ENCODE measurements around the gene PLSCR5.

PLSCR5 gene

DNA sequence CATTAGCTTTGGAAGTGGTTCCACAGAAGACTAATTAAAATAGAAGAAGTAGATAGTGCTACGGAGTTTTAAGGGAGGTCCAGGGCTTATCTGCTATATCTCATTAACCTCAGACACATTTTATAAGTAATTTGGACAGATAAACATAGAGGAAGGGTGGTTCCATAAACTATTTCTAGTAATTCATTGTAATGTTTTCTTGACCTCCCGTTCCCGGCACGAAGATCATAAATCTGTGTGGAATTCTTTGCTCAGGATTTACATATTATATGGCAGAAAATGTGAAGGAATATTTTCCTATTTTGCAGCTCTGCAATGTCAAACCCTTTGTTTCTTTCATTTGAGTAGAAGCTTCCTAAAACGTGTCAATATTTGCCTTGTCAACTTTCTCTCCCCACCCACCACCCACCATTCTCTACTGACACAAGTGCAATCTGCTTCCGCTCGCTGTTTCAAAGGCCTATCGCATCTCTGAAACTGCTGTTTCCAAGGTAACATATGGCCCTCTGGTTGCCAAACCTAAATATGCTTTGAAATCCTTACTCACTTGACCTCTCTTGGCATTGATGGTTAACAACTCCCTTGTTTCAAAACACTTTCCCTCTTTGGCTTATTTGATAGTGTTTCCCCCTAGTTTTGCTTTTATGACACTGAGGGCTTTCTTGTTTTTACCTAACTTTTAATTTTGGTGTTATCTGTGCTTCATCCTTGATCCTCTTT is 21.4 kb upstream of the PLSCR5 start:
- peaks cover 3% of the 10 kb centered on the region for H3K4me1 ChIP-seq (ENCODE audit: control insufficient read depth, insufficient read depth, low read length)
- H3K36me3 ChIP-seq (ENCODE audit: control insufficient read depth, insufficient read depth, low read length), result no peaks in the 10 kb centered on the region
- no peak overlapping the region for H3K9ac ChIP-seq (ENCODE audit: low read depth, low read length)
- no peaks in the 10 kb centered on the region for H3K27me3 ChIP-seq (ENCODE audit: control insufficient read depth, insufficient read depth, low read length)
- no peaks in the 10 kb centered on the region for H3K9me3 ChIP-seq (ENCODE audit: control insufficient read depth, insufficient read depth, low read length)
- H3K4me3 ChIP-seq (ENCODE audit: low read depth, low read length), result no peak overlapping the region

DNA sequence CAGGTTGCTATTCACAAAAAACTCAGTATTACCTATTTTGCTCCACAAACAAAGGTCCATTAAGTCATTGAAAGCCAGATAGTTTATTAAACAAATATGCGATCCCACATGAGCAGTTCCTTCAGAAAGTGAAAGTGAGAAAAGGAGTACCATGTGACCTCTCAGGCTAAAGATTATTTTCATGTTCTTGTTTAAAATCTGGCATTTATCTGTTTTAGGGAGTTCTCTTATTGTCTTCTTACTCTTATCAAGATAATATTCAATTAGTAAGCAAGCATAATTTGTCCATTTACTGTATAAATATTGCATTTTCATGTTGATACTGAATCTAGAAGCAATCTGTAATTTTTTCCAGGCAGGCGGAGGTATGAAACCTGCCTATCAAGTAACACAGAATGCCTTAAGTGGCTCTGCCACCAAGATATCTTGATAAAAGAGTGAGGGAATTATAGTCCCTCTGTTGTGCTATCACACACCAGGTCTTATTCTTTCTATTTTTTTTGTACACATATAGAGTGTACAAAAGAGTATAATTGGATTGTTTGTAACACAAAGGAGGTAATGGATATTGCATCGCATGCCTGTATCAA is 20.1 kb upstream of the PLSCR5 start:
- Histone ChIP-seq H3K4me3 (ENCODE audit: low read depth, low read length) (no peak overlapping the region), H3K4me1 (ENCODE audit: control insufficient read depth, insufficient read depth, low read length) (peaks cover 3% of the 10 kb centered on the region), H3K36me3 (ENCODE audit: control insufficient read depth, insufficient read depth, low read length) (no peaks in the 10 kb centered on the region), H3K27me3 (ENCODE audit: control insufficient read depth, insufficient read depth, low read length) (no peaks in the 10 kb centered on the region), H3K9me3 (ENCODE audit: control insufficient read depth, insufficient read depth, low read length) (no peaks in the 10 kb centered on the region), H3K9ac (ENCODE audit: low read depth, low read length) (no peak overlapping the region)

DNA sequence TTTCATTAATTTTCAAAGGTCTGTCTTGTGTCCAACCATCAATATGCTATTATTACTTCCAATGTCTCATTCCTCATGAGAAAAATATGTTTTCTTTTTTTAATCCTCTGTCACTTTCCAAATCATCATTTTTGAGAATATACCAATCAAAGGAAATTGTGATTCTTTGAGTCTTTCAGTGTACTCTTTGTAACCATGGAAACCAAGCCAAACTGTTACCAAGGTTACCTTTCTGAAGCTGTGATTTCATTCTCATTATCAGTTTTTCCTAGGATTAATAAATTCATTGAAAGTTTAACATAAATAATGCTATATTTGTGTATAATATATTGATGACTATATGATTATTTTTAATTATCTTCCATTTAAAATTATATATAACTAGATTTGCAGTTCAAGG is 16.6 kb upstream of the PLSCR5 start:
- no peaks in the 10 kb centered on the region for H3K9me3 ChIP-seq (ENCODE audit: control insufficient read depth, insufficient read depth, low read length)
- no peaks in the 10 kb centered on the region for H3K36me3 ChIP-seq (ENCODE audit: control insufficient read depth, insufficient read depth, low read length)
- H3K4me1 ChIP-seq (ENCODE audit: control insufficient read depth, insufficient read depth, low read length), result no peaks in the 10 kb centered on the region
- H3K9ac ChIP-seq (ENCODE audit: low read depth, low read length), result no peak overlapping the region
- no peaks in the 10 kb centered on the region for H3K27me3 ChIP-seq (ENCODE audit: control insufficient read depth, insufficient read depth, low read length)
- no peak overlapping the region for H3K4me3 ChIP-seq (ENCODE audit: low read depth, low read length)

DNA sequence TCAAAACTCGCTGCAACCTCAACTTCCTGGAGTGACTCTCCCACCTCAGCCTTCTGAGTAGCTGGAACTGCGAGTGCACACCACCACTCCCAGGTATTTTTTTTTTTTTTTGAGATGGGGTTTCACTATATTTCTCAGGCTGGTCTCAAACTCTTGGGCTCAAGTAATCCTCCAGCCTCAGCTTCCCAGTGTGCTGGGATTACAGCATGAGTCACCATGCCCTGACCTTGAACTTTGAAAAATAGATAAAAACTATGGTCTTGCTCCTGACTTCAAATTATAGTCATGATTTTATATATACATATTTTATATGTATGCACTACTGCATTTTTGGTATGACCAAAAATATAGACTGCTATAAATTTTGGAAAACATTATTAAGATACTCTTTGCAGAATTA is 6.9 kb upstream of the PLSCR5 start:
- no peak overlapping the region for H3K4me3 ChIP-seq (ENCODE audit: low read depth, low read length)
- H3K9ac ChIP-seq (ENCODE audit: low read depth, low read length), result no peak overlapping the region
- H3K4me1 ChIP-seq (ENCODE audit: control insufficient read depth, insufficient read depth, low read length), result no peaks in the 10 kb centered on the region
- no peaks in the 10 kb centered on the region for H3K36me3 ChIP-seq (ENCODE audit: control insufficient read depth, insufficient read depth, low read length)
- H3K27me3 ChIP-seq (ENCODE audit: control insufficient read depth, insufficient read depth, low read length), result no peaks in the 10 kb centered on the region
- no peaks in the 10 kb centered on the region for H3K9me3 ChIP-seq (ENCODE audit: control insufficient read depth, insufficient read depth, low read length)

DNA sequence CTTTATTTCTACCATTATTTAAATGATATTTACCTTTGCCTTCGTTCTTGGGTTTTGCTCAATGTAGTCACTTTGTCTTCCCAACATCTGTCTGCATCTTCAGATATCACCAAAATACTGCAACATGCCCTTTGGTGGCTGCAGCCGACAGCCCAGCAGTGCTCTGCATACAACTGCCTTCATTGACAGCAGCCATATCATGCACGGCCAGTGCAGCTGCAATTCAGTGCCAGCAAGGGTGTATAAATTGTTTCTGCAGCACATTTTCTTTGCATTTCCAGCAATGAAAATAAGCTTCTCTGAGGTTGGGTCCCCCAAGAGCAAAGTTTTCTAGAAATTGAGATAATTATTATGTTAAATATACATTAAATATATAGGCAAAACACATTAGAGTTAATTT is 6.0 kb upstream of the PLSCR5 start:
- Histone ChIP-seq H3K4me3 (ENCODE audit: low read depth, low read length) (no peak overlapping the region), H3K9ac (ENCODE audit: low read depth, low read length) (no peak overlapping the region), H3K4me1 (ENCODE audit: control insufficient read depth, insufficient read depth, low read length) (no peaks in the 10 kb centered on the region), H3K9me3 (ENCODE audit: control insufficient read depth, insufficient read depth, low read length) (no peaks in the 10 kb centered on the region), H3K27me3 (ENCODE audit: control insufficient read depth, insufficient read depth, low read length) (no peaks in the 10 kb centered on the region), H3K36me3 (ENCODE audit: control insufficient read depth, insufficient read depth, low read length) (no peaks in the 10 kb centered on the region)

DNA sequence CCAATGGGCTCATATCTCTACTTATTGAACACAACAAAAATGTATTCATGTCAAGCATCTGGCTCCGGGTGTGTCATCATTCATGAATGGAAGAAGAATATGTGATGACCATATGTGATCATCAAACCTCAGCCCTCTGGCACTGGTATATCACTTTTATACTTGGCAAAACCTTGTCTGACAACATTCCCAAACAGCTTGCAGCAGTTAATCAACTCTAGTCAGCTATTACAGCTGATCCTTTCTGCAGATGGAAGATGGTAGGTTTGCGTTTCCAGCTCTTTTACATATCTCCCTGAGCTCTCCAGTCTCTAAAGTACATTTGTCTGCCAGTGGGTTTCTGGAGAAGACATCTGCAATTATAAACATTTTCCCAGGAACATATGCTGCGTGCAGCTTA is 6.6 kb downstream of the PLSCR5 start:
- H3K27me3 ChIP-seq (ENCODE audit: control insufficient read depth, insufficient read depth, low read length), result no peaks in the 10 kb centered on the region
- no peaks in the 10 kb centered on the region for H3K36me3 ChIP-seq (ENCODE audit: control insufficient read depth, insufficient read depth, low read length)
- no peaks in the 10 kb centered on the region for H3K4me1 ChIP-seq (ENCODE audit: control insufficient read depth, insufficient read depth, low read length)
- no peak overlapping the region for H3K9ac ChIP-seq (ENCODE audit: low read depth, low read length)
- H3K4me3 ChIP-seq (ENCODE audit: low read depth, low read length), result no peak overlapping the region
- H3K9me3 ChIP-seq (ENCODE audit: control insufficient read depth, insufficient read depth, low read length), result no peaks in the 10 kb centered on the region

DNA sequence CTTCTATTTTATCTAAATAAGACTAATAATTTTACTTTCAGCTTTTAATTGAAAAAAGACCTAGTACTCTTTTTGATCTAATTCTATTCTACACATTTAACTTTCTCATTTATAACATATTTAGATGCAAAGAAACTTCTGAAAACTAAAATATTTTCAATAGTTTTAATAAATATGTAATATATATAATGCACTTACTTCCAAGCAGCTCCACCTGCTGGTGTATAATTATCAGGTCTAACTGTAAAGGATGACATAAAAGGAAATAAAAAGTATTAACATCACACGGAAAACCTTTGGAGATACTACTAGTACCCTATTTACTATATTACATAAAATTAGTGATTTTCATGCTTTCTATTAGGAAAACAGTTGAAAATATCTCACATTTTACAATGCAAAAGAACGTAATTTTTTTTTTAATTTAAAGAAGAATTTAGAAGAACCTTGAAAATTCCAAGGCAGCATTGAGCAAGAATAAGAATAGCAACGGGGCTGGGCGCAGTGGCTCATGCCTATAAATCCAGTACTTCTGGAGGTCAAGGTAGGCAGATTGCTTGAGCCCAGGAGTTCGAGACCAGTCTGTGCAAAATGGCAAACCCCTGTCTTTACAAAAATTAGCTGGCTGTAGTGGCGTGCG is 10.2 kb downstream of the PLSCR5 start:
- Histone ChIP-seq H3K4me1 (ENCODE audit: control insufficient read depth, insufficient read depth, low read length) (no peaks in the 10 kb centered on the region), H3K9ac (ENCODE audit: low read depth, low read length) (no peak overlapping the region), H3K27me3 (ENCODE audit: control insufficient read depth, insufficient read depth, low read length) (no peaks in the 10 kb centered on the region), H3K4me3 (ENCODE audit: low read depth, low read length) (no peak overlapping the region), H3K9me3 (ENCODE audit: control insufficient read depth, insufficient read depth, low read length) (no peaks in the 10 kb centered on the region), H3K36me3 (ENCODE audit: control insufficient read depth, insufficient read depth, low read length) (no peaks in the 10 kb centered on the region)

DNA sequence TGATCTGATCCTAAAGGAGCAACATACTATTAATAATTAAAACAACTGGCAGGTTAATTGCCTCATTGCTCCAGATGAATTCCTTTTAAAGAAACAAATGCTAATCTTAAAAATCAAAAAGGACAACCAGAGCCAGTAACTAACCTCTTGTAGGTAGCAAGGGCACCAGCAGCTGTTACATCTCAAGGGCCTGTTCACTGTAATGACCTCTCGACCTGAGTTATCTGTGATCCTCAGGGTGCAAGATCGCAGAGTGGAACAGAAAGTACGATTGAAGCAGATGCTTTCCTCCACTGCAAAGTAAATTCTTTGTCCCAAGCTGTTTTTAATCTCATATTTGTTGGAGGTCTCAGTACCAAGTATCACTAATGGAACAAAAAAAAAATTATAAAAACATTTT is 11.4 kb downstream of the PLSCR5 start:
- H3K27me3 ChIP-seq (ENCODE audit: control insufficient read depth, insufficient read depth, low read length), result no peaks in the 10 kb centered on the region
- no peak overlapping the region for H3K4me3 ChIP-seq (ENCODE audit: low read depth, low read length)
- no peak overlapping the region for H3K9ac ChIP-seq (ENCODE audit: low read depth, low read length)
- no peaks in the 10 kb centered on the region for H3K36me3 ChIP-seq (ENCODE audit: control insufficient read depth, insufficient read depth, low read length)
- H3K9me3 ChIP-seq (ENCODE audit: control insufficient read depth, insufficient read depth, low read length), result no peaks in the 10 kb centered on the region
- H3K4me1 ChIP-seq (ENCODE audit: control insufficient read depth, insufficient read depth, low read length), result no peaks in the 10 kb centered on the region

DNA sequence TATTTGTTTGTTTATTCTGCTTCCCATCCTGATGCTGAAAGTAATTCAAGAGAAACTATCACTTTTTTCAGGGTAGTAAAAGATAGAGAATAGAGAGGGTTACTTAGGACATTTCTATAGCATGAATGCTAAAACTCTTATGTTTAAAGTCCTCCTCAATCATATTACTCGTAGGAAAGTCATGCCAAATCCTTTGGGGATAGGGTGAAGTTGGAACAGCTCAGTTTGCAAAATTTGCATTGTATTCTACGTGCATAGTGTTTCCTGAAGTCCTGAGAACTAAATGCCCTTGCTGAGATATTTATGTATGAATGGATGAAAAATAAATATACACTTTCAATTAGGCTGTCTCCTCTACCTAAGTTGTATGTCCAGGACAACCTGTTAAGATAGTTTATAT is 14.6 kb downstream of the PLSCR5 start:
- Histone ChIP-seq H3K27me3 (ENCODE audit: control insufficient read depth, insufficient read depth, low read length) (no peaks in the 10 kb centered on the region), H3K4me1 (ENCODE audit: control insufficient read depth, insufficient read depth, low read length) (no peaks in the 10 kb centered on the region), H3K36me3 (ENCODE audit: control insufficient read depth, insufficient read depth, low read length) (no peaks in the 10 kb centered on the region)

DNA sequence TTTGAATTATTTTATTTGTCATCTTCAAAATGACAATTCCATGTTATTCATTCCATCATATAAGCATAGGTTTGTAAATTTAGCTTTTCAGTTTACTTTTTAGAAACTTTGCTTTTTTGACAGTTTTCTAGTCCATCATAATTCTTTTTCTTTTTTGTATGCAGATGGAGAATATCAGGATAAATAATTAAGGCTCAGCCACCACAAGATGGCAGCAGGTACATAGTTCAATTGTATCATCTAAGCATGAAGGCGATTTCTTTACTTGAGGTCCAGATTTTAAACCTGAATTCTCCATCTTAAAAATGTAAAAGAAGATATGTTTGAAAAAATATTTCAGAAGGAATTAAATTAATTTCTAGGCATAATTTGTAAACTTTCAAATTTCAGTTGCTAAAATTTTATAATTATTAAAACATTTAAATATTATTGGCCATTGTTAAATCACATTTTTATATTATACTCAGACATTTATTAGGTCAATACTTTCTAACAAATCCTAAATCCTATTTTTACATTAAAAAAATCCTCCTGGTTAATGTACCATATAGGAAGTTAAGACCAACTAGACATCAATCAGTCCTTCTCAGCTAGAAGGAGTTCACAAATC is 15.1 kb downstream of the PLSCR5 start:
- H3K9ac ChIP-seq (ENCODE audit: low read depth, low read length), result no peak overlapping the region
- H3K9me3 ChIP-seq (ENCODE audit: control insufficient read depth, insufficient read depth, low read length), result no peaks in the 10 kb centered on the region
- H3K4me3 ChIP-seq (ENCODE audit: low read depth, low read length), result no peak overlapping the region
- H3K27me3 ChIP-seq (ENCODE audit: control insufficient read depth, insufficient read depth, low read length), result no peaks in the 10 kb centered on the region
- H3K4me1 ChIP-seq (ENCODE audit: control insufficient read depth, insufficient read depth, low read length), result peaks cover 2% of the 10 kb centered on the region
- H3K36me3 ChIP-seq (ENCODE audit: control insufficient read depth, insufficient read depth, low read length), result no peaks in the 10 kb centered on the region

More for the DNA sequence above, 14.6 kb downstream of the PLSCR5 start:
- no peak overlapping the region for H3K4me3 ChIP-seq (ENCODE audit: low read depth, low read length)
- no peaks in the 10 kb centered on the region for H3K9me3 ChIP-seq (ENCODE audit: control insufficient read depth, insufficient read depth, low read length)
- no peak overlapping the region for H3K9ac ChIP-seq (ENCODE audit: low read depth, low read length)

DNA sequence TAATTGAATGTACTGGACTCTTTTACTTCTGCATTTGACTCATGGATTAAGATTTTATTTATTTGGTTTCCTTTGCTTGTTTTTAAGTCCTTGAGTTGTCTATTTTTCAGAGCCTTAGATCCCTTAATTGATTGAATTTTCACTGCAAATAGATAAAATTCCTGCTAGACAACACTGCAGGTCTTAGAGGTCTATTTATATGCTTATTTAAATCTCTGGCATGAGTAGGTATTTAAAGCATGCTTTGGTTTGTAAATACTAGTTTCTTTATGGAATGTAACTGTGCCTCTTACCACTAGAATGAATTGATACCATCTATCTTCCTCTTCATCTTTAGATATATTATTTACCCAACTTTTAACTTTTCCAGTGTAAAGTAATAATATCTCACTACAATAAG is 20.0 kb downstream of the PLSCR5 start:
- H3K27me3 ChIP-seq (ENCODE audit: control insufficient read depth, insufficient read depth, low read length), result no peaks in the 10 kb centered on the region
- H3K4me3 ChIP-seq (ENCODE audit: low read depth, low read length), result no peak overlapping the region
- H3K9ac ChIP-seq (ENCODE audit: low read depth, low read length), result no peak overlapping the region
- H3K36me3 ChIP-seq (ENCODE audit: control insufficient read depth, insufficient read depth, low read length), result no peaks in the 10 kb centered on the region
- peaks cover 5% of the 10 kb centered on the region for H3K9me3 ChIP-seq (ENCODE audit: control insufficient read depth, insufficient read depth, low read length)
- H3K4me1 ChIP-seq (ENCODE audit: control insufficient read depth, insufficient read depth, low read length), result peaks cover 4% of the 10 kb centered on the region
